K562 (cell line): ENCODE data around the gene ALKBH3. TPM values are rescaled to one million over a fixed set of nuclear protein-coding genes. Genes with fewer than 3 reads are reported as not detected.

Source experiments
- JUN ChIP-seq, 2 experiments: sonication (generic) in 1 of 2; formaldehyde crosslinking in 1 of 2; IDR thresholded peaks; 2 replicates each; pipeline versions ENCODE4 v1.6.1 to v1.8.0; 2012 to 2022; ENCODE audit warnings: borderline replicate concordance in 2 of 2, mild to moderate bottlenecking in 2 of 2, improper control_type of control experiment in 1 of 2, low read depth in 1 of 2, low read length in 1 of 2, missing genetic modification reagents in 1 of 2
- NFIX ChIP-seq: fragments of 250-450 bp; sonication (Bioruptor Pico); IDR thresholded peaks from 2 replicates; pipeline ENCODE4 v1.4.0; 2020; ENCODE audit warnings: low read depth, mild to moderate bottlenecking, moderate library complexity
- RERE ChIP-seq: sonication (generic); formaldehyde crosslinking; IDR thresholded peaks from 2 replicates; pipeline ENCODE4 v1.8.0; 2023; ENCODE audit warnings: missing genetic modification reagents, mild to moderate bottlenecking, borderline replicate concordance
- TCF7L2 ChIP-seq: fragments of 150-350 bp; IDR thresholded peaks from 2 replicates; pipeline ENCODE4 v1.6.1; 2016; ENCODE audit warnings: low read depth, mild to moderate bottlenecking, low read length, moderate library complexity
- polyA plus RNA-seq, 8 experiments: library from polyadenylated mRNA; depleted of rRNA in 4 of 8; stranded (reverse) in 5 of 8; unstranded in 3 of 8; fragments of >200 nt; fragmentation: Nextera tagmentation in 2 of 8; fragmentation: Illumina TruSeq in 1 of 8; extraction: Ambion mirVana in 2 of 8; extraction: Trizol in 1 of 8; gene quantifications; 2 replicates each; pipeline versions ENCODE4 v1.2.1 to v1.2.3, GENCODE V29; 2011 to 2014; ENCODE audit warnings: inconsistent platforms in 1 of 8, missing spikeins in 1 of 8
- total RNA-seq, 7 experiments: library from RNA; depleted of rRNA in 6 of 7; stranded (reverse); fragments of >200 nt in 6 of 7; fragmentation: Illumina TruSeq in 2 of 7; extraction: Trizol in 2 of 7; gene quantifications; 2 replicates each; pipeline versions ENCODE4 v1.2.1 to v1.2.3, GENCODE V29; 2011 to 2021; ENCODE audit warnings: low replicate concordance in 1 of 7
- TF ChIP-seq, protein P1 (sequence below): fragments of 450-650 bp; IDR thresholded peaks from 2 replicates; pipeline ENCODE4 v1.6.1; 2016; ENCODE audit warnings: mild to moderate bottlenecking, moderate library complexity
- TF ChIP-seq, protein P2 (sequence below): fragments of 450-650 bp; formaldehyde crosslinking; conservative IDR thresholded peaks from 2 replicates; pipeline ENCODE4 v1.4.0; 2022; ENCODE audit warnings: mild to moderate bottlenecking, missing genetic modification characterization

The ALKBH3 gene
- total and polyA plus RNA-seq, 9 of the 15 experiments (the other 6 are each of a cell fraction or from before 2014, with no cell fraction given) = 16.0 to 49.9 (median 36.5) TPM

DNA sequence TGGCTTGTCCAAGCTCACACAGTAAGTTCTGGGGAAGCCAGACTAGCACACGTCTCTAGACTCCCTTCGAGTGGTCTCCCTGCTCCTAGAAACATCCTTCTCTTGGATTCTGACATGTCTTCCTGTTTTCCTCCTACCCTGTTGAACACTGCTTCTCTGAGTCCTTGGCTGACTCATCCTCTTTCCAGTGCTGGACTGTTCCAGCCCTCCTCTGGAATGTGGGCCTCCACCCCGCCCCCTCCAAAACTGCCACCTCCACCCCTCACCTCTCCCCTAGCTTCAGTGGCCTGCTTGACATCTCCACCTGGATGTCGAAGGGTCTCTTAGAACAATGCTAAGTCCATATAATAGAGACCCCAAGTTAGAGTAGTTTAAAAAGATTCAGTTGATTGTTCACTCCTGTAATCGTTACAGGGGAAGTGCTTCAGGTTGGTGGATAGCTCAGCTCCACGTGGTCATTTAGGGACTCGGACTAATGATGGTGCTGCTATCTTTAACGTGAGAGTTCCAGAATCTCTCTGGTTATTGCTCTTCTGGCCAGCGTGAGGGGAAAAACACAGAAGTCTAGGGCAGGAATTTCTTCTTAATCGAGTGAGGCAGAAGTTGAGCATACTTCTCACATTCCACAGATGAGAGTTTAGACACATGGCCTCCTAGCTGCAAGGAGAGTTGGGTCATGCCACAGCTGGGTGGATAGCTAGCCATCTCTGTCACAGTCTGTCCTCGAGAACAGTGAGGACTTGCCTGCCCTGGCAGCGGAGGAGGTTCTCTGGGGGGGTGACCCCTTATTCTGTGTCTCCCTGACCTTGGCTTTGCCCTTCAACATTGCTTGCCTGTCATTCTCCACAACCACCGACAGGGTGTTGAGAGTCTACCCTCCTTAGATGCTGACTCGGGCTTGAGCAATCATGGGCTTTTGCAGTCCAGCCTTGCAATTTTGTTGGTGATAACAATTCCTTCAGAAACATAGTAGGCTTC lies 57.1 kb downstream of the ALKBH3 start (continued):
- TF ChIP-seq RERE = no peak
- TF ChIP-seq, protein P1, sequence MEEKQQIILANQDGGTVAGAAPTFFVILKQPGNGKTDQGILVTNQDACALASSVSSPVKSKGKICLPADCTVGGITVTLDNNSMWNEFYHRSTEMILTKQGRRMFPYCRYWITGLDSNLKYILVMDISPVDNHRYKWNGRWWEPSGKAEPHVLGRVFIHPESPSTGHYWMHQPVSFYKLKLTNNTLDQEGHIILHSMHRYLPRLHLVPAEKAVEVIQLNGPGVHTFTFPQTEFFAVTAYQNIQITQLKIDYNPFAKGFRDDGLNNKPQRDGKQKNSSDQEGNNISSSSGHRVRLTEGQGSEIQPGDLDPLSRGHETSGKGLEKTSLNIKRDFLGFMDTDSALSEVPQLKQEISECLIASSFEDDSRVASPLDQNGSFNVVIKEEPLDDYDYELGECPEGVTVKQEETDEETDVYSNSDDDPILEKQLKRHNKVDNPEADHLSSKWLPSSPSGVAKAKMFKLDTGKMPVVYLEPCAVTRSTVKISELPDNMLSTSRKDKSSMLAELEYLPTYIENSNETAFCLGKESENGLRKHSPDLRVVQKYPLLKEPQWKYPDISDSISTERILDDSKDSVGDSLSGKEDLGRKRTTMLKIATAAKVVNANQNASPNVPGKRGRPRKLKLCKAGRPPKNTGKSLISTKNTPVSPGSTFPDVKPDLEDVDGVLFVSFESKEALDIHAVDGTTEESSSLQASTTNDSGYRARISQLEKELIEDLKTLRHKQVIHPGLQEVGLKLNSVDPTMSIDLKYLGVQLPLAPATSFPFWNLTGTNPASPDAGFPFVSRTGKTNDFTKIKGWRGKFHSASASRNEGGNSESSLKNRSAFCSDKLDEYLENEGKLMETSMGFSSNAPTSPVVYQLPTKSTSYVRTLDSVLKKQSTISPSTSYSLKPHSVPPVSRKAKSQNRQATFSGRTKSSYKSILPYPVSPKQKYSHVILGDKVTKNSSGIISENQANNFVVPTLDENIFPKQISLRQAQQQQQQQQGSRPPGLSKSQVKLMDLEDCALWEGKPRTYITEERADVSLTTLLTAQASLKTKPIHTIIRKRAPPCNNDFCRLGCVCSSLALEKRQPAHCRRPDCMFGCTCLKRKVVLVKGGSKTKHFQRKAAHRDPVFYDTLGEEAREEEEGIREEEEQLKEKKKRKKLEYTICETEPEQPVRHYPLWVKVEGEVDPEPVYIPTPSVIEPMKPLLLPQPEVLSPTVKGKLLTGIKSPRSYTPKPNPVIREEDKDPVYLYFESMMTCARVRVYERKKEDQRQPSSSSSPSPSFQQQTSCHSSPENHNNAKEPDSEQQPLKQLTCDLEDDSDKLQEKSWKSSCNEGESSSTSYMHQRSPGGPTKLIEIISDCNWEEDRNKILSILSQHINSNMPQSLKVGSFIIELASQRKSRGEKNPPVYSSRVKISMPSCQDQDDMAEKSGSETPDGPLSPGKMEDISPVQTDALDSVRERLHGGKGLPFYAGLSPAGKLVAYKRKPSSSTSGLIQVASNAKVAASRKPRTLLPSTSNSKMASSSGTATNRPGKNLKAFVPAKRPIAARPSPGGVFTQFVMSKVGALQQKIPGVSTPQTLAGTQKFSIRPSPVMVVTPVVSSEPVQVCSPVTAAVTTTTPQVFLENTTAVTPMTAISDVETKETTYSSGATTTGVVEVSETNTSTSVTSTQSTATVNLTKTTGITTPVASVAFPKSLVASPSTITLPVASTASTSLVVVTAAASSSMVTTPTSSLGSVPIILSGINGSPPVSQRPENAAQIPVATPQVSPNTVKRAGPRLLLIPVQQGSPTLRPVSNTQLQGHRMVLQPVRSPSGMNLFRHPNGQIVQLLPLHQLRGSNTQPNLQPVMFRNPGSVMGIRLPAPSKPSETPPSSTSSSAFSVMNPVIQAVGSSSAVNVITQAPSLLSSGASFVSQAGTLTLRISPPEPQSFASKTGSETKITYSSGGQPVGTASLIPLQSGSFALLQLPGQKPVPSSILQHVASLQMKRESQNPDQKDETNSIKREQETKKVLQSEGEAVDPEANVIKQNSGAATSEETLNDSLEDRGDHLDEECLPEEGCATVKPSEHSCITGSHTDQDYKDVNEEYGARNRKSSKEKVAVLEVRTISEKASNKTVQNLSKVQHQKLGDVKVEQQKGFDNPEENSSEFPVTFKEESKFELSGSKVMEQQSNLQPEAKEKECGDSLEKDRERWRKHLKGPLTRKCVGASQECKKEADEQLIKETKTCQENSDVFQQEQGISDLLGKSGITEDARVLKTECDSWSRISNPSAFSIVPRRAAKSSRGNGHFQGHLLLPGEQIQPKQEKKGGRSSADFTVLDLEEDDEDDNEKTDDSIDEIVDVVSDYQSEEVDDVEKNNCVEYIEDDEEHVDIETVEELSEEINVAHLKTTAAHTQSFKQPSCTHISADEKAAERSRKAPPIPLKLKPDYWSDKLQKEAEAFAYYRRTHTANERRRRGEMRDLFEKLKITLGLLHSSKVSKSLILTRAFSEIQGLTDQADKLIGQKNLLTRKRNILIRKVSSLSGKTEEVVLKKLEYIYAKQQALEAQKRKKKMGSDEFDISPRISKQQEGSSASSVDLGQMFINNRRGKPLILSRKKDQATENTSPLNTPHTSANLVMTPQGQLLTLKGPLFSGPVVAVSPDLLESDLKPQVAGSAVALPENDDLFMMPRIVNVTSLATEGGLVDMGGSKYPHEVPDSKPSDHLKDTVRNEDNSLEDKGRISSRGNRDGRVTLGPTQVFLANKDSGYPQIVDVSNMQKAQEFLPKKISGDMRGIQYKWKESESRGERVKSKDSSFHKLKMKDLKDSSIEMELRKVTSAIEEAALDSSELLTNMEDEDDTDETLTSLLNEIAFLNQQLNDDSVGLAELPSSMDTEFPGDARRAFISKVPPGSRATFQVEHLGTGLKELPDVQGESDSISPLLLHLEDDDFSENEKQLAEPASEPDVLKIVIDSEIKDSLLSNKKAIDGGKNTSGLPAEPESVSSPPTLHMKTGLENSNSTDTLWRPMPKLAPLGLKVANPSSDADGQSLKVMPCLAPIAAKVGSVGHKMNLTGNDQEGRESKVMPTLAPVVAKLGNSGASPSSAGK = peak; percentile 35
- TF ChIP-seq NFIX = no peak
- TF ChIP-seq TCF7L2 = no peak
- no peak for TF ChIP-seq JUN (IDR thresholded peaks at IDR 0.05; ENCODE audit: borderline replicate concordance, low read depth, low read length)
- no peak for TF ChIP-seq JUN (CRISPR knock-in tag; IDR thresholded peaks at IDR 0.05; ENCODE audit: borderline replicate concordance)
- TF ChIP-seq, protein P2, sequence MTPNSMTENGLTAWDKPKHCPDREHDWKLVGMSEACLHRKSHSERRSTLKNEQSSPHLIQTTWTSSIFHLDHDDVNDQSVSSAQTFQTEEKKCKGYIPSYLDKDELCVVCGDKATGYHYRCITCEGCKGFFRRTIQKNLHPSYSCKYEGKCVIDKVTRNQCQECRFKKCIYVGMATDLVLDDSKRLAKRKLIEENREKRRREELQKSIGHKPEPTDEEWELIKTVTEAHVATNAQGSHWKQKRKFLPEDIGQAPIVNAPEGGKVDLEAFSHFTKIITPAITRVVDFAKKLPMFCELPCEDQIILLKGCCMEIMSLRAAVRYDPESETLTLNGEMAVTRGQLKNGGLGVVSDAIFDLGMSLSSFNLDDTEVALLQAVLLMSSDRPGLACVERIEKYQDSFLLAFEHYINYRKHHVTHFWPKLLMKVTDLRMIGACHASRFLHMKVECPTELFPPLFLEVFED (CRISPR knock-in tag) = no peak
